Activated T-cell treated with anti-CD3 and anti-CD28 coated beads for 1 hour (primary cell): ENCODE measurements around the gene RAB15.

Source experiments
- DNase-seq: peaks from one replicate; pipeline ENCODE4 v3.0.0-alpha.2; 2020; ENCODE audit warnings: low read depth

RAB15 gene

DNA sequence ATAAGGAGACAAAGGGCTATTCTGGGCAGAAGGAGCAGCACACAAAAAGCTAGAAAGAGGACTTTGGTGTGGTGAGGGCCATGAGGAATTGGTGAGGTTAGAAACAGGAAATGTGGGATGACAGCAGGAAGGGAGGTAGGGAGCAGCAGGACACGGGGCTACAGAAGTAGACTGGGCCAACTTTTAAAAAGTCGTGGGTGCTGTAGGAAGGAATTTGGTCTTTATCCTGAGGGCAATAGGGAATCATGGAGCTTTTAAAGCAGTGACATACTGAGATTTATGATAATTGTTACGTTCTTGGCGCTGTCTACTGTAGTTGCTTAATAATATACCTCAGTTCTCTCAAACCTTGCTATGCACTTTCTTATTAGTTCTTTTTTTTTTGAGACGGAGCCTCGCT is 66.1 kb downstream of the RAB15 start:
- no peak for DNase-seq

- DNase-seq, result no peak
Measured at GRCh38 chr14:64899958-64900357, 72.2 kb downstream of the RAB15 start.
